SW480 (cell line): ENCODE data around the gene HOGA1.

Experiments used
- DNase-seq: peaks from one replicate; pipeline ENCODE4 v3.0.0-alpha.2; 2016; ENCODE audit warnings: low spot score

Gene HOGA1

DNA sequence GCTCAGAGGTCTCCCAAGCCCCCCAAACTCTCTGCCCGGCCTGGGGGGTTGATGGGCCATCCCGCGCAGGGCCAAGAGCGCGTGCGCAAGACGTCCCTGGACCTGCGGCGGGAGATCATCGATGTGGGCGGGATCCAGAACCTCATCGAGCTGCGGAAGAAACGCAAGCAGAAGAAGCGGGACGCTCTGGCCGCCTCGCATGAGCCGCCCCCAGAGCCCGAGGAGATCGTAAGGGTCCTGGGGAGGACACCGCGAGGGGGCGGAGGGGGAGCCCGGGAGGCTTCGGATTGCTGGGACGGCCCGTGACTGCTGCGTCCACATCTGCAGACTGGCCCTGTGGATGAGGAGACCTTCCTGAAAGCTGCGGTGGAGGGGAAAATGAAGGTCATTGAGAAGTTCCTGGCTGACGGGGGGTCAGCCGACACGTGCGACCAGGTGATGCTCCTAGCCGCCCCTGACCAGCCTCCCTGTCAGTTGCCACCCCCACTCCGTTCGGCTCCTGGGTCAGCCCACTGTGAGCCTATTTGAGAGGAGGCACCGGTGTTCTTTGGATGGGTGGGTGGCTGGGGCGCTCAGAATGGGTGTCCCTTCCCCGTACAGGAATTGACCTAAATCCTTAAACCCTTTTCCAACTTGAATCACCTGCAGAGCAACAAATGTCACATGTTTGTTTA is 5.9 kb upstream of the HOGA1 start:
- DNase-seq, result no peak

DNA sequence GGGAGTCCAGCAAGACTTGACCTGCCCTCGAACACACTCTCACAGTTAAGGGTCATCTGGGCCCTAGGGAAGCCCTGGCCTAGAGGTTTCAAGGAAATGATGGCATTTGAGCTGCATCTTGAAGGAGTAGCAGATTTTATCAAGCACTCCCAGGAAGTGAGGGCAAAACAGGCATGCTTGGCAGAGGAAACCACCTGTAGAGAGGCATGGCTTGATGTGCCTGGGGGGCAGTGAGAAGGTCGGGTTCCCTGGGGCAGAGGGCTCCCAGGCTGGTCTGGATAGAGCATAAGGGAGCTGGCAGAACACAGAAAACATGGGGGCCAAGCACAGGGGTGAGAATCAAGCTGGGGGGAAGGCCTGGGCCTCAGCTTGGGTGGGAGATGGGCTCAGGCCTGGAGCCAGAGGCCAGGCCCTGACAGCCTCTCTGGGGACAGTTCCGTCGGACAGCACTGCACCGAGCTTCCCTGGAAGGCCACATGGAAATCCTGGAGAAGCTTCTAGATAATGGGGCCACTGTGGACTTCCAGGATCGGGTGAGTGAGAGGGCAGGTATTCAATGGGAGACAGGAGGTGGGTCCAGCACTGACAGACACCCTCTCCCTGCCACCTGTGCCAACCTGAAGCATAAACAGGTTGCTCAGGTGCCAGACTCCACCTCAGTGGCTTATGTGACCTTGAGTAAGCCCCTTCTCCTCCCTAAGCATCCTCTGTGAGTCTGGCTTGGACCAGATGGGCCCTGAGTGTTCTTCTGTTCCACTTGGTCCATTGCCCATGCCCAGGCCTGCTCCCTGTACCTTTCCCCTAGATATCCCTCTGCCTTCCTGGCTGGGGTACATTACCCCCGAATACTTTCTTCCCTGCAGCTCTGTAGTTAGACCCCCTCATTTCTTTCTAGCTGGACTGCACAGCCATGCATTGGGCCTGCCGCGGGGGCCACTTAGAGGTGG is 3.5 kb upstream of the HOGA1 start:
- no peak for DNase-seq

- DNase-seq, result no peak
These were observed 2.0 kb upstream of the HOGA1 start for GRCh38 chr10:97582169-97582568.

DNA sequence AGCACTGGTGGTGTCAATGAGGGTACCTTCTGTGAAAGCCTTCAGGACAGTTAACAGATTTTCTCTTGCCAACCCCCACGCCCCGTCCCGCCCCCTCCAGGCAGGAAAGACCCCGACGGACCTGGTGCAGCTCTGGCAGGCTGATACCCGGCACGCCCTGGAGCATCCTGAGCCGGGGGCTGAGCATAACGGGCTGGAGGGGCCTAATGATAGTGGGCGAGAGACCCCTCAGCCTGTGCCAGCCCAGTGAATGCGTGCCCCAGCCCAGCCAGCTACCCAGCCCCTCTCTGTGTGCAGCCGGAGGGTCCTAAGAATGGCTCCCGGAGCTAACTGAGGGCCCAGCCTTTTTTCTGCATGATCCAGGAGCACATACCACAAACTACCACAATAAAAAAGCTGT is 713 bp upstream of the HOGA1 start:
- DNase-seq, result no peak

DNA sequence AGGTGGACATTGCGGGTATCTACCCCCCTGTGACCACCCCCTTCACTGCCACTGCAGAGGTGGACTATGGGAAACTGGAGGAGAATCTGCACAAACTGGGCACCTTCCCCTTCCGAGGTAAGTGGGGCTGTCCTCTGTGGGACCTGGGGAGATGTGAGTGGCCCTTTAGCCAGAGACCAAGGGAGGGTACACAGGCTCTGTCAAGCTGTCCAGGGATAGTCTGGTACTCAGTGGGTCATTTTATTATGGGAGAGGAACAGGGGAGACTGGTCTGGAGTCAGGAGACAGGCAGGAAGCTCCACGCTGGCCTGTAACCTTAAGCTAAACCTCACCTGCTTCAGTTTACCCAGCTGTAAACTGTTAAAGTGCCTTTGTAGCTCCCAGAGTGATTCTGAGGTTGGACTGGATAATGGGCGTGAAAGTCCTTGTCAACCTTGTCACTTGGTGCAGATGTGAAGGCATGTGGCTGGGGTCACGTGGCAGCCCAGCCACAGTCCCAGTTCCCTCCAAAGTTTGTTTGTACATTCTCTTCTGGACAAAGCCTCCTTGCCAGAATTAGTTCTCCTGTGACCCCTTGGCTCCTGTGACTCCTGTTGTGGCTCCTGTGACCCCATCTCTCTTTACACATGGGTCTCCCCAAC is 729 bp downstream of the HOGA1 start:
- DNase-seq, result no peak

DNA sequence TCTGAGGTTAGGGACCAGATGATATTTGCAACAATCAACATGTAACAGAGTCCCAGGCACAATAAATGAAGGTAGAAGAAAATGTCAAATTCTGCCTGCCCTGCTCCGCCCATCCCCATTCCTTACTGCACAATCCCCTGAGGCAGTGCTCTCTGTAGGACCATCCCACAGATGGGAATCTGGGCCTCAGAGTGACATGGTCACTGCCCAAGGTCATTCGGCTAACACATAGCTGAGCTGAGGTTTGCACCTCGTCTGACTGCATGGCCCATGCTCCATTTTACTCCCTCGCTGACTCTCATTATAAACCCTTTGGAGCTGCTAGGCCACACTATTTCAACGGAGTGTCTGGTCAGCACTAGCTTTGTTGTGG is 1.2 kb downstream of the HOGA1 start:
- no peak for DNase-seq

GRCh38 chr10:97587183-97587582 is 3.0 kb downstream of the HOGA1 start:
- no peak for DNase-seq

DNA sequence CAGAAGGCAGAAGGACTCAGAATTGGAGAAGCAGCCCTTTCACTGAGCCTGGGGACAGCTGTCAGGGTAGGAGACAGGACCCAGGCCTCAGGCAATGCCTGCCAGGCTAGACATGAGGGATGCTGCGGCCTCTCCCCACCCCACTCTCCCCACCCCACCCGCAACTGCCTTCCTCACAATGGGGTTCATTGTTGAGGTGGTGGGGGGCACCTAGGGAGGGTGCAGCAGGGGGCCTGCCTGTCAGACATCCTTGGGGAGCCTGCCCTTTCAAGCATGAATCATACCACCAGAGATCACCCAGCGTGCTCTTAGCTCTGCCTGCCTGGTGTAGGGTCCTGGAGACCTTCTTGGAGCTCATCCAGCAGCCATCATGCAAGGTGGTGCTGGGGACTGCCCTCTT is 5.3 kb downstream of the HOGA1 start, which contains the start of gene C10orf62:
C10orf62 (plus strand) TSS at position 243 of the 400 bp plus-strand sequence. CDS start 177 bp downstream, outside the sequence.
- DNase-seq, result no peak

- DNase-seq, result no peak
These were observed 6.0 kb downstream of the HOGA1 start for GRCh38 chr10:97590082-97590747.

DNA sequence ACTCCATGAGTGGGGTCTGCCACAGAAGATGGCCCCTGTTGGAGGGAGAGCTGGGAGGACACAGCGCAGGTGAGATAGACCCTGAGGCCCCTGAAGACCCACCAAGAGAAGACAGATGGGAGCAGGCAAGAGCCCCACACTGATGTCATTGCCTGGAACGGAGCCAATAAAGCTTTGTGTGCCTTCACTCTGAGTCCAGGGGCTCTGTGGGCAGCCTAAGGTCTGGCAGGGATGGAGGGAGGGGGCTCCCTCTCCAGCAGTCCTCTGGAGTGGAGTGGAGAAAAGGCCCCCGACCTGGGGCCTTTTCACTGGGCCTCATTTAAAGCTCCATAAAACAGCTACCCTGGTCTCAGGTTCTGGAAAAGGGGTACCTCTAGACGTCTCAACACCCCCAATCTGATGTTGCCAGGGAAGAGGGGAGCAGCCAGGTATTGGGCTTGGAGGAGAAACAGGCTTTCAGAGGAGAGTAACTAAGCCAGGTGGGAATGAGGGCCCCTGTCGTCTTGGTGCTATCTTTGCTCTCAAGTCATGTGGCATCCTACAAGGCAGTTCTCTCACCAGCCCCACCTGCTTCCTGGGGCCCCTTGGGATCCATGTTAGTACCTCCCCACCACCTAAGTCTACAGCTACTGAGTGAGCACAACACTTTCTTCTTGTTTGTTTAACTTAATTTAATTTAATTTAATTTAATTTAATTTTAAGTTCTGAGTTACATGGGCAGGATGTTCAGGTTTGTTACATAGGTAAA is 6.7 kb downstream of the HOGA1 start:
- no peak for DNase-seq

DNA sequence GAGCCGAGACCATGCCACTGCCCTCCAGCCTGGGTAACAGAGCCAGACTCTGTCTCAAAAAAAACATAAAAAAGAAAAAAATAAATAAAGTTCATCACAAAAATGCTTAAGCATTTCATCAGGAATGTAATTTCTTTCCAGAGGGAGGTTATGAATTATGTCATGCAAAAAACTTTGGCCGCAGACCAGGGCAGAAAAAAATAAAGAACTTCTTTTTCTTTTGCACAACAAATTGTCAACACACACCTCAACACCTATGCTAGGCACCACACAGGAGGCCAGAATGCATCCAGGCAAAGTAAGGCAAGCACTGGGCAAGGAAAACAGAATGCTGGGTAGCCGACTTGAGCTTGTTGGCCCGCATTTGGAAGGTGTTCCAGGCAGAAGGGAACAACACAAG is 9.2 kb downstream of the HOGA1 start:
- no peak for DNase-seq

DNA sequence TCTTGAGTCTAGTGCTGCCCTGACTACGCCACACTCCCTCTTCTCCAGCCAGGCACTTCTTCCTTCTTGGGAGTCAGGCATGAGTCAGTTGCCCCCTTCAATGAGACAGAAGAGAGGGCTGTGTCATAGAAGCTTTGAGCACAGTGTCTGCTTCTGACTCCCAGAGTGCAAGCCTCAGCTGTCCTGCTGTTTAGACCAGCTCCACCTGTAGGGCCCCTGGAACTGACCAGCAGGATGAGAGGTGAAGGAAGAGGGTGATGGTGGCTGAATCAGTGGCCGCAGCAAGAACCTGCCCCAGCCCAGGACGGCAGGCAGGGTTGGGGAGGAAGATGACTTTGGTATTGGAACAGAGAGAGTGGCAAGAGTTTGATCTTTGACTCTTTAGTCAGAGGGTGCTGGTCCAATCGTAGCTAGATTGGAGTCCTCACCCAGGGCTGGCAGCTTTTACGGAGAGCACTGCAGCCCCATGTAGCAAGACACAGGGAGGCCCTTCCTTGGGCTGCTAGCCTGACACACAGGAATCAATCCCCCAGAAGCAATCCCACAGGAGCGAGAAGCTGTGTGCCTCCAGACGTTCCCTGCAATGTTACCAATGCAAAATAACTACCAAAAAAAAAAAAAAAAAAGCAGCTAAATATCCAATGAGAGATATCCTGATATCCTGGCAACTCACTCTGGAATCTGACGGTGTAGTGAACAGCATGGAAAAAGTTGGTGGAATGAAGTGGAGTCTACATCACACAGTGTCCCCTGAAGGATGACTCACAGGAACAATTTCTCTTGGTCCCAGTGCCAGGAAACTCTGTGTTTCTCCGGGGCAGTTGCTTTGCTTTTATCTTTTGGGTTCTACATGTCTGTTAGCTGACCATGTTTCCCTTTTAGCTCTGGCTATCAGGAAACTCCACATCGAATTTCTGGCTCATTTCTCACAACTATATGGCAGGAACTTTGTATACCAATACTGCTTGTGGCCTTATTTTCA is 12.2 kb downstream of the HOGA1 start:
- peak; percentile 55 for DNase-seq

DNA sequence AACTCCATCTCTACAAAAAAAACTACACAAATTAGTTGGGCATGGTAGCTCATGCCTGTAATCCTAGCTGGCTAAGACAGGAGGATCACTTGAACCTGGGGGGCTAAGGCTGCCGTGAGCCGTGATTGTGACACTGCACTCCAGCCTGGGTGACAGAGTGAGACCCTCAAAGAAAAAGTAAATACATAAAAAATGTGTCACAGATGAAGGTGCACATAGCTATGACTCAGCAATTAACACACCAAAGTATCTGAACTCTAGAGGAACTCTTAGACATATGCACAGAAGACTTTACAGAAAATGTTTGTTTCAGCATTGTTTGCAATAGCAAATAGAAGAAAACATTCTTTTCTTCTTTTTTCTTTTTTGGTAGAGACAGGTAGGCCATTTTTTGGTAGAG is 13.6 kb downstream of the HOGA1 start:
- DNase-seq, result no peak

GRCh38 chr10:97598407-97599271 is 14.4 kb downstream of the HOGA1 start:
- no peak for DNase-seq

DNA sequence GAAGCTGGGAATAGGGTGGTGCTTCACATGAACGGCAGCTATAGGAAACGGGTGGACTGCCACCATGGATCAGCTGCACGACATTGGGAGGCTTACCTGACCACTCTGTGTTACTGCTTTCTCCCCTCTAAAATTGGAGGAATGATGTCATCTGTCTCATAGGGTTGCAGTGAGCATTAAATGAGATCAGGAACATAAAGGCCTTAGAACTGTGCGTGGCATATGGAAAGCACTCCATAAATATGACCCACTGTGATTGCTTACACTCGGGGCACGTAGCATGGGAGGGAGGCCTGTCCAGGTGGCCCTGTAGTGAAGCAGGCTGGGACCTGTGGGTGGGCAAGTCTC is 15.1 kb downstream of the HOGA1 start:
- DNase-seq, result no peak

- DNase-seq, result no peak
These were observed 16.4 kb downstream of the HOGA1 start for GRCh38 chr10:97600616-97601015.

- no peak for DNase-seq
These were observed 17.4 kb downstream of the HOGA1 start for GRCh38 chr10:97601268-97602215.

DNA sequence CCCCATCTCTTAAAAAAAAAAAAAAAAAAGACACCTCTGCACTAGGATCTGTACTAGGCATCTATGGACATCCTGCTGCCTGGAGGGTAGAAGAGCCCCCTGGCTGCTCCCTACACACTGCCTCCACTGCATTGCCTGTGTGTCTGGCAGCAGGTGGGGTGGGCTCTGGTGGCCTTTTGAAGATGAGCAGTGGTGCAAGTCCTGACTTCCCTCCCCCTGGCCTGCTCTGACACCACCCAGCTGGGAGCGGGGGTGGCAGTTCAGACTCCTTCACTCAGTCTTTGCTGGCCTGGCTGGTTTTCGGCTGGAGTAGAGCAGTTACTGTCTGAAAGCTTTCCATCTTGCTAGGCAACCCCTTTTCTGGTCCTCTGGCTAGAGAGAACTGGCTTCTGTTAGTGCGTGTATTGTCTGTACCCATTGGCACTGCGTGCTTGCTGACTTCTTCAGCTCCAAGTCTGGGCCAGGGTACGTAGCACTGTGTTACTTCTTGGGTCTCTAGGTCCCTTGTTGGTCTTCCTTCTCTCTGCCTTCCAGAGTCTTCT is 23.0 kb downstream of the HOGA1 start:
- no peak for DNase-seq
